Measurements from ENCODE around the gene SNIP1.

The SNIP1 gene

GRCh38 chr1:37553927-37554808 is at the start of gene SNIP1:
SNIP1 (minus strand) TSS chr1:37554293; CDS start chr1:37554229, 64 bp downstream.
- DNase-seq (ENCODE audit: low read depth), result peak; percentile 93
- peak within 1 kb of the TSS; percentile 100 for H3K4me3 ChIP-seq (replicated peaks; ENCODE audit: low read depth, low read length)
- no peak for TF ChIP-seq CTCF (IDR thresholded peaks at IDR 0.05; ENCODE audit: low read length, missing control alignments)

- DNase-seq (ENCODE audit: low read depth), result peak; percentile 39
- H3K4me3 ChIP-seq (replicated peaks; ENCODE audit: low read depth, low read length), result no peak overlapping the region
- TF ChIP-seq CTCF (IDR thresholded peaks at IDR 0.05; ENCODE audit: low read length, missing control alignments), result peak; percentile 77
These were observed 48.9 kb upstream of the SNIP1 start for GRCh38 chr1:37602750-37603694.

GRCh38 chr1:37601441-37601840 is 47.3 kb upstream of the SNIP1 start:
- no peak overlapping the region for H3K4me3 ChIP-seq (replicated peaks; ENCODE audit: low read depth, low read length)
- no peak for TF ChIP-seq CTCF (IDR thresholded peaks at IDR 0.05; ENCODE audit: low read length, missing control alignments)
- no peak for DNase-seq (ENCODE audit: low read depth)

GRCh38 chr1:37599940-37600339 is 45.8 kb upstream of the SNIP1 start:
- TF ChIP-seq CTCF (IDR thresholded peaks at IDR 0.05; ENCODE audit: low read length, missing control alignments), result no peak
- DNase-seq (ENCODE audit: low read depth), result no peak
- no peak overlapping the region for H3K4me3 ChIP-seq (replicated peaks; ENCODE audit: low read depth, low read length)

- peak overlapping the region; percentile 98 for H3K4me3 ChIP-seq (replicated peaks; ENCODE audit: low read depth, low read length)
- no peak for DNase-seq (ENCODE audit: low read depth)
- TF ChIP-seq CTCF (IDR thresholded peaks at IDR 0.05; ENCODE audit: low read length, missing control alignments), result no peak
These were observed 42.1 kb upstream of the SNIP1 start for GRCh38 chr1:37596182-37596667.

- peak; percentile 97 for DNase-seq (ENCODE audit: low read depth)
- peak within 1 kb of the TSS; percentile 98 for H3K4me3 ChIP-seq (replicated peaks; ENCODE audit: low read depth, low read length)
- no peak for TF ChIP-seq CTCF (IDR thresholded peaks at IDR 0.05; ENCODE audit: low read length, missing control alignments)
These were observed 41.5 kb upstream of the SNIP1 start, which contains the start of gene GNL2 for GRCh38 chr1:37595440-37596181. GNL2 (minus strand) TSS chr1:37595937; CDS start chr1:37595822, 115 bp downstream.

Data from fibroblast of pulmonary artery (primary cell).